GM18951 (cell line): ENCODE data around the gene CSNK1G1.

Experiments
- POLR2A ChIP-seq: IDR thresholded peaks from 4 replicates; pipeline ENCODE4 v1.6.1; 2011; ENCODE audit warnings: mild to moderate bottlenecking; ENCODE audit not compliant: insufficient read length, insufficient read depth; ENCODE audit errors: extremely low read depth
- in situ Hi-C: fragments of 300-500 bp; cut with MboI; formaldehyde crosslinking; loops from one replicate; pipeline ENCODE4 v1.12.0; 2022; ENCODE audit warnings: low sequenced_read_pairs, mixed read lengths, inconsistent platforms; ENCODE audit not compliant: unreplicated experiment

Gene CSNK1G1

GRCh38 chr15:64152507-64153387 is 203.2 kb downstream of the CSNK1G1 start:
- TF ChIP-seq POLR2A = peak; percentile 47
- in situ Hi-C loops = no loop called here

GRCh38 chr15:64151727-64152506 is 204.1 kb downstream of the CSNK1G1 start, which contains the start of gene SNX22:
SNX22 (plus strand) TSS chr15:64151731; CDS start chr15:64151776, 45 bp downstream.
- in situ Hi-C loops = no loop called here
- peak; percentile 86 for TF ChIP-seq POLR2A

- TF ChIP-seq POLR2A = no peak
- in situ Hi-C loops = no loop called here
These were observed 205.9 kb downstream of the CSNK1G1 start for GRCh38 chr15:64149893-64150578.

- in situ Hi-C loops = no loop called here
These were observed 206.5 kb downstream of the CSNK1G1 start for GRCh38 chr15:64149424-64149823.

GRCh38 chr15:64148581-64148980 is 207.4 kb downstream of the CSNK1G1 start:
- in situ Hi-C loops = no loop called here
- no peak for TF ChIP-seq POLR2A

More at GRCh38 chr15:64149424-64149823, 206.5 kb downstream of the CSNK1G1 start:
- TF ChIP-seq POLR2A = no peak

- in situ Hi-C loops = no loop called here
- no peak for TF ChIP-seq POLR2A
These were observed 207.8 kb downstream of the CSNK1G1 start for GRCh38 chr15:64148168-64148567.

- no peak for TF ChIP-seq POLR2A
- in situ Hi-C loops = no loop called here
These were observed 208.9 kb downstream of the CSNK1G1 start for GRCh38 chr15:64146885-64147681.

- in situ Hi-C loops = no loop called here
- no peak for TF ChIP-seq POLR2A
These were observed 209.5 kb downstream of the CSNK1G1 start for GRCh38 chr15:64146520-64146884.

GRCh38 chr15:64146041-64146440 is 209.9 kb downstream of the CSNK1G1 start:
- in situ Hi-C loops = no loop called here

GRCh38 chr15:64144565-64145281 is 211.2 kb downstream of the CSNK1G1 start:
- in situ Hi-C loops = no loop called here
- TF ChIP-seq POLR2A = peak; percentile 27

More at GRCh38 chr15:64146041-64146440, 209.9 kb downstream of the CSNK1G1 start:
- no peak for TF ChIP-seq POLR2A

- no peak for TF ChIP-seq POLR2A
- in situ Hi-C loops = no loop called here
These were observed 211.8 kb downstream of the CSNK1G1 start for GRCh38 chr15:64144192-64144564.

- in situ Hi-C loops = no loop called here
- no peak for TF ChIP-seq POLR2A
These were observed 212.7 kb downstream of the CSNK1G1 start for GRCh38 chr15:64143276-64143675.
